IMR-90 (cell line): ENCODE measurements around the gene GAPDH. TPM values are rescaled to one million over a fixed set of nuclear protein-coding genes. Genes with fewer than 3 reads are reported as not detected.

Source experiments
- ATAC-seq: fragments of 200-7000 bp; cut with Tn5 transposase; 2 replicates; pipeline ENCODE4 v1.9.1; 2020; ENCODE audit warnings: low read depth, mild to moderate bottlenecking, moderate library complexity
- BruUV-seq: library from RNA; stranded (reverse); fragments of 400-500 nt; replicated peaks from 2 replicates; lab custom pipeline; 2021; lab: Mats Ljungman, UMichigan
- CTCF ChIA-PET: fragments of 300-600 bp; formaldehyde crosslinking; extraction: SDS; loops from one replicate; lab custom pipeline; 2021; ENCODE audit warnings: antibody characterized with exemption; lab: Yijun Ruan, JAX
- POLR2A ChIA-PET: fragments of 300-600 bp; sonication (Branson Sonifier 250); formaldehyde crosslinking; loops from one replicate; lab custom pipeline; 2022; ENCODE audit warnings: antibody characterized with exemption; ENCODE audit not compliant: unreplicated experiment; lab: Charles Lee
- DNase-seq: peaks from one replicate; pipeline ENCODE4 v3.0.0; 2013
- H2AFZ ChIP-seq: replicated peaks from 2 replicates; pipeline ENCODE3; 2013; ENCODE audit warnings: low read length, mild to moderate bottlenecking; ENCODE audit not compliant: poor library complexity
- H2AK5ac ChIP-seq: 2 replicates; pipeline ENCODE4 v1.6.1; 2013; ENCODE audit warnings: low read depth, low read length, inconsistent platforms
- H2AK9ac ChIP-seq: replicated peaks from 2 replicates; pipeline ENCODE3; 2013; ENCODE audit warnings: mild to moderate bottlenecking, low read depth, low read length, moderate library complexity; ENCODE audit not compliant: poor library complexity
- H2BK120ac ChIP-seq: 2 replicates; pipeline ENCODE4 v1.6.1; 2013; ENCODE audit warnings: low read depth, low read length, inconsistent platforms
- H2BK15ac ChIP-seq: 3 replicates; pipeline ENCODE4 v1.6.1; 2013; ENCODE audit warnings: low read depth, low read length, inconsistent platforms
- H2BK20ac ChIP-seq: 2 replicates; pipeline ENCODE4 v1.6.1; 2013; ENCODE audit warnings: low read depth, mild to moderate bottlenecking, inconsistent platforms, low read length, moderate library complexity
- H2BK5ac ChIP-seq: 2 replicates; pipeline ENCODE4 v1.6.1; 2013; ENCODE audit warnings: mild to moderate bottlenecking, low read depth, low read length, inconsistent platforms; ENCODE audit not compliant: poor library complexity, severe bottlenecking
- H3K14ac ChIP-seq: replicated peaks from 2 replicates; pipeline ENCODE4 v1.6.1; 2013; ENCODE audit warnings: low read depth, low read length, inconsistent platforms
- H3K18ac ChIP-seq: 2 replicates; pipeline ENCODE4 v1.6.1; 2013; ENCODE audit warnings: low read depth, low read length, control low read depth
- H3K23ac ChIP-seq: 2 replicates; pipeline ENCODE4 v1.6.1; 2013; ENCODE audit warnings: low read depth, low read length, inconsistent platforms
- H3K27ac ChIP-seq: 2 replicates; pipeline ENCODE4 v1.5.1; 2013; ENCODE audit warnings: mild to moderate bottlenecking, control low read depth, low read length; ENCODE audit not compliant: insufficient read depth
- H3K27me3 ChIP-seq: 2 replicates; pipeline ENCODE4 v1.6.1; 2013; ENCODE audit warnings: low read length; ENCODE audit not compliant: control insufficient read depth, insufficient read depth
- H3K36me3 ChIP-seq: 2 replicates; pipeline ENCODE4 v1.6.1; 2013; ENCODE audit warnings: low read length, mixed read lengths; ENCODE audit not compliant: control insufficient read depth, insufficient read depth
- H3K4ac ChIP-seq: 2 replicates; pipeline ENCODE4 v1.6.1; 2013; ENCODE audit warnings: low read depth, low read length, inconsistent platforms
- H3K4me1 ChIP-seq: 2 replicates; pipeline ENCODE4 v1.6.1; 2013; ENCODE audit warnings: low read length, mixed read lengths; ENCODE audit not compliant: control insufficient read depth, insufficient read depth
- H3K4me2 ChIP-seq: 2 replicates; pipeline ENCODE4 v1.6.1; 2013; ENCODE audit warnings: low read depth, mild to moderate bottlenecking, control low read depth, low read length, moderate library complexity
- H3K4me3 ChIP-seq: 2 replicates; pipeline ENCODE4 v1.5.1; 2013; ENCODE audit warnings: low read depth, mild to moderate bottlenecking, control low read depth, low read length, moderate library complexity; ENCODE audit not compliant: insufficient read depth
- H3K56ac ChIP-seq: 2 replicates; pipeline ENCODE4 v1.6.1; 2013; ENCODE audit warnings: low read length, inconsistent platforms; ENCODE audit not compliant: insufficient read depth; ENCODE audit errors: extremely low read depth
- H3K79me1 ChIP-seq, 2 experiments: 2 replicates each; pipeline ENCODE4 v1.6.1; 2013; ENCODE audit warnings: low read length in 2 of 2, inconsistent platforms in 1 of 2, low read depth in 1 of 2
- H3K9ac ChIP-seq: 2 replicates; pipeline ENCODE4 v1.6.1; 2013; ENCODE audit warnings: low read depth, low read length, control low read depth
- H3K9me1 ChIP-seq: 2 replicates; pipeline ENCODE4 v1.6.1; 2013; ENCODE audit warnings: low read length, inconsistent platforms; ENCODE audit not compliant: insufficient read depth
- H3K9me3 ChIP-seq: 2 replicates; pipeline ENCODE4 v1.6.1; 2013; ENCODE audit warnings: low read length; ENCODE audit not compliant: control insufficient read depth, insufficient read depth
- H4K20me1 ChIP-seq: 2 replicates; pipeline ENCODE4 v1.6.1; 2013; ENCODE audit warnings: low read length, inconsistent platforms; ENCODE audit not compliant: insufficient read depth
- H4K5ac ChIP-seq: 2 replicates; pipeline ENCODE4 v1.6.1; 2013; ENCODE audit warnings: mild to moderate bottlenecking, low read depth, low read length, control low read depth
- H4K8ac ChIP-seq, 2 experiments: 2 replicates each; pipeline ENCODE4 v1.6.1; 2013; ENCODE audit warnings: low read depth in 2 of 2, low read length in 2 of 2, control low read depth in 1 of 2, inconsistent platforms in 1 of 2
- H4K91ac ChIP-seq: 2 replicates; pipeline ENCODE4 v1.6.1; 2013; ENCODE audit warnings: low read depth, low read length, inconsistent platforms; ENCODE audit not compliant: insufficient read depth
- CEBPB ChIP-seq: IDR thresholded peaks from 2 replicates; pipeline ENCODE4 v1.6.1; 2012; ENCODE audit warnings: low read depth, low read length, improper control_type of control experiment
- FOS ChIP-seq: fragments of 150-350 bp; IDR thresholded peaks from 2 replicates; pipeline ENCODE4 v1.6.1; 2016; ENCODE audit warnings: low read depth, low read length
- MAFK ChIP-seq: IDR thresholded peaks from 2 replicates; pipeline ENCODE4 v1.6.1; 2012; ENCODE audit warnings: low read depth, low read length, improper control_type of control experiment
- MAZ ChIP-seq: IDR thresholded peaks from 2 replicates; pipeline ENCODE4 v1.6.1; 2012; ENCODE audit warnings: low read depth, mild to moderate bottlenecking, low read length, improper control_type of control experiment, moderate library complexity, borderline replicate concordance
- POLR2A ChIP-seq: IDR thresholded peaks from 2 replicates; pipeline ENCODE4 v1.6.1; 2012; ENCODE audit warnings: mild to moderate bottlenecking, low read depth, low read length
- RAD21 ChIP-seq: IDR thresholded peaks from 2 replicates; pipeline ENCODE4 v1.6.1; 2012; ENCODE audit warnings: low read length, improper control_type of control experiment
- RCOR1 ChIP-seq: IDR thresholded peaks from 2 replicates; pipeline ENCODE4 v1.6.1; 2012; ENCODE audit warnings: mild to moderate bottlenecking, low read length, improper control_type of control experiment; ENCODE audit not compliant: insufficient replicate concordance
- RFX5 ChIP-seq: IDR thresholded peaks from 2 replicates; pipeline ENCODE4 v1.8.0; 2012; ENCODE audit warnings: low read depth, mild to moderate bottlenecking, low read length, moderate library complexity
- SMC3 ChIP-seq: fragments of 150-350 bp; IDR thresholded peaks from 2 replicates; pipeline ENCODE4 v1.6.1; 2016; ENCODE audit warnings: low read depth, mild to moderate bottlenecking, antibody characterized with exemption, low read length, moderate library complexity
- USF2 ChIP-seq: fragments of 150-350 bp; IDR thresholded peaks from 2 replicates; pipeline ENCODE4 v1.6.1; 2017; ENCODE audit warnings: mild to moderate bottlenecking, antibody characterized with exemption, low read length, low read depth
- WGBS, 2 experiments: methylation state at CpG; one replicate each; pipeline versions ENCODE4 v1.1.5 to v1.1.7; 2013; ENCODE audit warnings: missing lambda C conversion rate in 2 of 2; ENCODE audit not compliant: insufficient read length in 1 of 2; ENCODE audit errors: extremely low coverage in 2 of 2; 5-methylcytosine and 5-hydroxymethylcytosine counted together
- dilution Hi-C: fragments of 300-500 bp; cut with HindIII; formaldehyde crosslinking; loops from one replicate; pipeline ENCODE4 v1.14.3; 2018; ENCODE audit warnings: low sequenced_read_pairs; ENCODE audit not compliant: unreplicated experiment
- in situ Hi-C: fragments of 300-500 bp; cut with MboI; formaldehyde crosslinking; loops from 3 replicates; pipeline ENCODE4 v1.14.3; 2019; ENCODE audit warnings: low sequenced_read_pairs, inconsistent platforms, mixed read lengths
- intact Hi-C: fragments of 100-400 bp; cut with micrococcal nuclease; formaldehyde crosslinking; loops from 2 replicates; pipeline ENCODE4 v1.10.0; 2022
- polyA plus RNA-seq, 3 experiments: library from polyadenylated mRNA; depleted of rRNA; stranded (reverse); fragments of >200 nt; gene quantifications; 2 replicates each; pipeline ENCODE4 v1.2.3, GENCODE V29; 2012; ENCODE audit warnings: low replicate concordance in 1 of 3
- total RNA-seq: library from RNA; depleted of rRNA; stranded (reverse); fragments of >200 nt; gene quantifications from 2 replicates; pipeline ENCODE4 v1.2.3, GENCODE V29; 2012

Gene GAPDH
- total and polyA plus RNA-seq, 2 of the 4 experiments (the other 2 are of a cell fraction): 12,939 to 21,893 TPM

GRCh38 chr12:6526201-6526600 lies 8.1 kb upstream of the GAPDH start:
- Histone ChIP-seq H4K8ac (no peak overlapping the region), H3K56ac (no peak overlapping the region), H3K9me1 (no peaks in the 10 kb centered on the region), H3K4me1 (no peaks in the 10 kb centered on the region), H3K27me3 (no peaks in the 10 kb centered on the region), H3K14ac (no peak overlapping the region), H3K18ac (no peak overlapping the region), H3K9ac (no peak overlapping the region), H2AFZ (no peak overlapping the region), H4K20me1 (no peaks in the 10 kb centered on the region), H3K79me1 (peaks cover 16 to 43% of the 10 kb centered on the region in 2 experiments), H2BK120ac (no peak overlapping the region), H4K5ac (no peak overlapping the region), H2AK5ac (no peak overlapping the region), H3K36me3 (peaks cover 71% of the 10 kb centered on the region), H3K4me3 (no peak overlapping the region), H3K4ac (no peak overlapping the region), H2BK15ac (no peak overlapping the region), H4K91ac (no peak overlapping the region), H3K9me3 (no peaks in the 10 kb centered on the region), H3K23ac (no peak overlapping the region), H2BK20ac (no peak overlapping the region), H2AK9ac (no peak overlapping the region), H2BK5ac (no peak overlapping the region), H3K4me2 (no peak overlapping the region), H3K27ac (no peak overlapping the region)
- 100% methylated on average over 3 of the region's 7 CpGs; no CpG with 5 or more reads in 1 of the 2 experiments for WGBS, 2 experiments
- in situ Hi-C loops: no loop called here
- no peak for TF ChIP-seq SMC3
- no peak for TF ChIP-seq RFX5
- no peak for TF ChIP-seq MAZ
- no peak for TF ChIP-seq MAFK
- TF ChIP-seq CEBPB: no peak
- TF ChIP-seq USF2: no peak
- TF ChIP-seq POLR2A: no peak
- no peak for TF ChIP-seq RAD21
- no peak for TF ChIP-seq FOS
- TF ChIP-seq RCOR1: no peak
- intact Hi-C loops: no loop called here
- dilution Hi-C loops: no loop called here
- no peak for ATAC-seq
- no TSS peak for BruUV-seq
- no peak for DNase-seq
- ChIA-PET POLR2A (no interaction called here), CTCF (no interaction called here)
